ENCODE measurements around the gene NPRL2.

The NPRL2 gene

DNA sequence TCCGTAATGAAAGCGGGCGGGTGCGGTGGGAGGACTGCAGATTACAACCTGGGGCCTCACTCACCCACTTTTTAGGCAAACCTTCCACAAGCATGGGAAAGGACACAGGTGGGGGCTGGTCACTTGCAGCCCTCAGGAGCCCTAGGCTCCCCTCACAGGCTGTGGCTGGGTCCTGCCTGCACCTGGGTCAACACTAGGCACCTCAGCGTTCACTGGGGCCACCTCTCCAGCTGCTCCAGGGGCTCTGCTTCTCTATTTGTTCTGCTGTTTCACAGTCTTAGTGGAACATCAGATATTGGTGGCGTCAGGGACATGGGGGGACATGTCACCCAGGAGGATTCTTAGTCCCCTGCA, 38.8 kb upstream of the NPRL2 start:
- peaks cover 11% of the 10 kb centered on the region for H3K4me1 ChIP-seq (ENCODE audit: insufficient read depth, insufficient read length)
- H3K9ac ChIP-seq (ENCODE audit: insufficient read length, low read depth) = no peak overlapping the region
- no peaks in the 10 kb centered on the region for H3K9me3 ChIP-seq (ENCODE audit: insufficient read depth, low read length)
- H3K4me3 ChIP-seq (ENCODE audit: insufficient read length, low read depth) = no peak overlapping the region
- no peaks in the 10 kb centered on the region for H3K36me3 ChIP-seq (ENCODE audit: insufficient read depth, insufficient read length, low read length)
- H3K27me3 ChIP-seq (ENCODE audit: insufficient read depth, insufficient read length) = no peaks in the 10 kb centered on the region
- DNase-seq (ENCODE audit: low read depth, low spot score) = no peak
- TF ChIP-seq ZNF274 (IDR thresholded peaks at IDR 0.05; ENCODE audit: low read depth, low read length) (no peak), SUZ12 (IDR thresholded peaks at IDR 0.05; ENCODE audit: extremely low read depth, insufficient read depth, insufficient read length) (no peak), YY1 (IDR thresholded peaks at IDR 0.05; ENCODE audit: insufficient read depth, insufficient read length) (no peak)

DNA sequence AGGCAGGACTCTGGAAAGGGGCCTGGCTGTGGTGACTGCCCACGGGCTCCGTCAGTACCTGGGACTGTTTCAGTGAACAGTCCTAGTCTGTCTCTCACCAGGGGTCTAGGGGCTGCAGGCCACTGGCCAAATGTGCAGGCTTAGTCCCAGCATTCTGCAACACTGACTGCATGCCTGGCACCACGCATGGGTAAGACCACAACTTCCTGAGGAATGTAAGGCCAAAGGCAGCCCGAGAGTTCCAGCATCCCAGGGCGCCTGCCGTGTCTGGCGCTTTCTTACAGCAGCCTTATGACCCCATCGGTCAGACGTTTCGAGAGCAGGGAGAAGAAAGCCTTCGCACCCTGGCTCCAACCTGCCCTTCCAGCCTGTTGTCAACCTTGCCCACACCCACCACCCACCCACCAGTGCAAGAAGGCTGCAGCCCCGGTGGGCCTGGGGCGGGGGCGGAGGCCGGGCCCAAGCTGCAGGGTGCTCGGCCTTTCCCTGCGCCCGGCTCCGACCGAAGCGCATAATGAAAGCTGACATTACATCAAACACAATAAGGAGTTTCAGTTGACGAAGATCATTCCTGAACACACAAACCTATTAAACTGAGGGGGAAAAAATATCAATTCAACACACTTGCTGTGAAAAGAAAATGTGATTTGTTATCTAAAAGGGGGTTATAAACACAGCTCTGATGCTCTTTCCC, 38.3 kb upstream of the NPRL2 start:
- H3K36me3 ChIP-seq (ENCODE audit: insufficient read depth, insufficient read length, low read length) = no peaks in the 10 kb centered on the region
- H3K9me3 ChIP-seq (ENCODE audit: insufficient read depth, low read length) = no peaks in the 10 kb centered on the region
- no peak for DNase-seq (ENCODE audit: low read depth, low spot score)
- no peak for TF ChIP-seq ZNF274 (IDR thresholded peaks at IDR 0.05; ENCODE audit: low read depth, low read length)
- TF ChIP-seq YY1 (IDR thresholded peaks at IDR 0.05; ENCODE audit: insufficient read depth, insufficient read length) = no peak
- TF ChIP-seq SUZ12 (IDR thresholded peaks at IDR 0.05; ENCODE audit: extremely low read depth, insufficient read depth, insufficient read length) = no peak
- H3K9ac ChIP-seq (ENCODE audit: insufficient read length, low read depth) = no peak overlapping the region
- H3K4me3 ChIP-seq (ENCODE audit: insufficient read length, low read depth) = no peak overlapping the region
- peaks cover 11% of the 10 kb centered on the region for H3K4me1 ChIP-seq (ENCODE audit: insufficient read depth, insufficient read length)
- no peaks in the 10 kb centered on the region for H3K27me3 ChIP-seq (ENCODE audit: insufficient read depth, insufficient read length)

DNA sequence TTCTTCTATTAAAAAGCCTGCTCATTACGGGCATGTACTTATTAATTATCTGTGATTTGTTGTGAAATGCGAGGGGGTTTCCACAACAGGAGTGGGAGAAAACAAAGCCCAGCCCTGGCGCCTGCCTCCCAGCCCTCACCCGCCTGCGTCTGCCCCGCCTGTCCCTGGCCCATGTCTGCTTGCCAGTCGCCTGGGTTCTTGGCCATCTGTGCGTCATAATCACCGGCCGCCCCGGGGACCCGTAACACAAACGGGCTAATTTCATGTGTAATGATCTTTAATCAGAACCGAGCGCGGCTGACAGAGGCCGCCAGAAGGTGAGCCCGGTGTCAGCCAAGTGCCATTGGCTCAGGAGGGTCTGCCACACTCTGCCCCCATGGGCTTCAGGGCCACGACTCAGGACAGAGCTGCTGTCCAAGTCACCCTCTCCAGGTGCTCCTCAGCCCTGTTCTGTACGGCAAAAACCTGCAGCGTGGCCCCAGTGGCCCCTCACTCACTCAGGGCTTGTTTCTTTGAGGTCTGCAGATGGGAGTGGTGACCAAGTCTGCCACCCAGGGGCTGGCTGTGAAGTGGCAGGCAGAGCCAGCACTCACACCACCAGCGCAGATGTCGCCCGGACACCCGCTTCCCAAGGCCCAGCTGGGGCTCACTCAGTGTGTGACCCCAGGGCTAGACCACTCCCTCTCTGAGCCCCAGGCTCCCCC, 37.6 kb upstream of the NPRL2 start:
- H3K9me3 ChIP-seq (ENCODE audit: insufficient read depth, low read length) = no peaks in the 10 kb centered on the region
- DNase-seq (ENCODE audit: low read depth, low spot score) = no peak
- no peaks in the 10 kb centered on the region for H3K36me3 ChIP-seq (ENCODE audit: insufficient read depth, insufficient read length, low read length)
- H3K4me3 ChIP-seq (ENCODE audit: insufficient read length, low read depth) = no peak overlapping the region
- no peak overlapping the region for H3K9ac ChIP-seq (ENCODE audit: insufficient read length, low read depth)
- peaks cover 11% of the 10 kb centered on the region for H3K4me1 ChIP-seq (ENCODE audit: insufficient read depth, insufficient read length)
- no peaks in the 10 kb centered on the region for H3K27me3 ChIP-seq (ENCODE audit: insufficient read depth, insufficient read length)
- TF ChIP-seq YY1 (IDR thresholded peaks at IDR 0.05; ENCODE audit: insufficient read depth, insufficient read length) (no peak), SUZ12 (IDR thresholded peaks at IDR 0.05; ENCODE audit: extremely low read depth, insufficient read depth, insufficient read length) (no peak), ZNF274 (IDR thresholded peaks at IDR 0.05; ENCODE audit: low read depth, low read length) (no peak)

DNA sequence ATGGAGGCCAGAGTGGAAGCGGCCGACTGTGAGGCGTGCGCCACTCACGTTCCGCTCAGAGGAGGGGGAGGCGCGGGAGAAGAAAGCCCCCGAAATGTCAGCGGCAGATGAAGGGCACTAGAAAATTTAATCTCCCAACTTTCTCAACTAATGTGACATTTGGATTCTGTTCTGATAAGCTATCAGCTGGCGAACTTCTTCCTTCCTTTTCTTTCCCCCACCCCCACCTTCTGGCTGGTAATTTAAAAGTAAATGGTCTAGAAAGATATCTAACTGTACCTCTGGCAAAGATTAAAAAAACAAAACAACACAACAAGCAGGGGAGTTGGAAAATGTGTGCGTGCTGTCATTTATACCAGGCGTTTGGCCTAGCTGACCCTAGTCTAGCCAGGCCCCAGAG, 35.2 kb upstream of the NPRL2 start:
- Histone ChIP-seq H3K4me1 (ENCODE audit: insufficient read depth, insufficient read length) (peaks cover 5% of the 10 kb centered on the region), H3K9ac (ENCODE audit: insufficient read length, low read depth) (no peak overlapping the region), H3K36me3 (ENCODE audit: insufficient read depth, insufficient read length, low read length) (no peaks in the 10 kb centered on the region), H3K9me3 (ENCODE audit: insufficient read depth, low read length) (no peaks in the 10 kb centered on the region), H3K4me3 (ENCODE audit: insufficient read length, low read depth) (no peak overlapping the region), H3K27me3 (ENCODE audit: insufficient read depth, insufficient read length) (no peaks in the 10 kb centered on the region)
- TF ChIP-seq ZNF274 (IDR thresholded peaks at IDR 0.05; ENCODE audit: low read depth, low read length) = no peak
- TF ChIP-seq SUZ12 (IDR thresholded peaks at IDR 0.05; ENCODE audit: extremely low read depth, insufficient read depth, insufficient read length) = no peak
- TF ChIP-seq YY1 (IDR thresholded peaks at IDR 0.05; ENCODE audit: insufficient read depth, insufficient read length) = no peak
- DNase-seq (ENCODE audit: low read depth, low spot score) = no peak

DNA sequence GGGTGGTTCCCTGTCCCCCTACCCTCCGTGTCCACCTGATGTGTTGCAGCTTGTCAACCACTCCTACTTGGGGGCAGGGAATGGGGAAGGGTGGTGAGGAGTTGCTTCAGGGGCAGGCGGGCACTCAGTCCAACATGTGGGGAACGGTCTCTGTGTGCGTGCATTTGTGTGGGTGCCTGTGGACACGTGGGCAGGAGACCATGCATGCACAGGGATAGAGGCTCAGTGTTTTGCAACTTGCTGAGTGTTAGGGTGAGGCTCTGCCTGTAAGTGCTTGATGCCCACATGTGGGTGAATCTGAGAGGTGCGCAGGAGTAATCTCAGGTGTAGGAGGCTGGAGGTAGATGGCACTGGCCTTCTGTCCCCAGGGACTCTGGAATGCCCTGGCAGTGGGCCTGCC, 33.2 kb upstream of the NPRL2 start:
- H3K36me3 ChIP-seq (ENCODE audit: insufficient read depth, insufficient read length, low read length) = no peaks in the 10 kb centered on the region
- peaks cover 3% of the 10 kb centered on the region for H3K4me1 ChIP-seq (ENCODE audit: insufficient read depth, insufficient read length)
- H3K9ac ChIP-seq (ENCODE audit: insufficient read length, low read depth) = no peak overlapping the region
- TF ChIP-seq ZNF274 (IDR thresholded peaks at IDR 0.05; ENCODE audit: low read depth, low read length) (no peak), YY1 (IDR thresholded peaks at IDR 0.05; ENCODE audit: insufficient read depth, insufficient read length) (no peak), SUZ12 (IDR thresholded peaks at IDR 0.05; ENCODE audit: extremely low read depth, insufficient read depth, insufficient read length) (no peak)
- no peaks in the 10 kb centered on the region for H3K27me3 ChIP-seq (ENCODE audit: insufficient read depth, insufficient read length)
- H3K4me3 ChIP-seq (ENCODE audit: insufficient read length, low read depth) = no peak overlapping the region
- H3K9me3 ChIP-seq (ENCODE audit: insufficient read depth, low read length) = no peaks in the 10 kb centered on the region
- DNase-seq (ENCODE audit: low read depth, low spot score) = no peak

DNA sequence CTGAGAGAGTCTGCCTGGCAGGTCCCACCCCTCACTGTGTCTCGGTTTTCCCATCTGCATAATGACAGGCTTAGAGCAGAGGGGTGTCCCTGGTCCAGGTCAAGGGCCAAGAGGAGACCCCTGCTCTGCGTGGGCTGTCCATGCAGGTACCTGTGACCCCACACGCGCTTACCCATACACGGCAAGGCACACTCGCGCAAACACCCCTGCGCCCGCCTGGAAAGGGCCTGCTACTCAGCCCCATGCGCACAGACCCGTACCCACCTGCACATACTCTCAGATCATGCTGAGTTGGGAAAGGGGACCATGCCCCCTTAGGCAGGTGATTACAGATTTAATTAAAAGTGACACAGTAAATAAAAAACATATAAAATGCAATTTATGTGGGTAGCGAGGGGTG, 32.1 kb upstream of the NPRL2 start:
- Histone ChIP-seq H3K4me1 (ENCODE audit: insufficient read depth, insufficient read length) (peaks cover 6% of the 10 kb centered on the region), H3K36me3 (ENCODE audit: insufficient read depth, insufficient read length, low read length) (no peaks in the 10 kb centered on the region), H3K4me3 (ENCODE audit: insufficient read length, low read depth) (no peak overlapping the region), H3K27me3 (ENCODE audit: insufficient read depth, insufficient read length) (no peaks in the 10 kb centered on the region), H3K9ac (ENCODE audit: insufficient read length, low read depth) (no peak overlapping the region), H3K9me3 (ENCODE audit: insufficient read depth, low read length) (no peaks in the 10 kb centered on the region)
- DNase-seq (ENCODE audit: low read depth, low spot score) = no peak
- no peak for TF ChIP-seq YY1 (IDR thresholded peaks at IDR 0.05; ENCODE audit: insufficient read depth, insufficient read length)

DNA sequence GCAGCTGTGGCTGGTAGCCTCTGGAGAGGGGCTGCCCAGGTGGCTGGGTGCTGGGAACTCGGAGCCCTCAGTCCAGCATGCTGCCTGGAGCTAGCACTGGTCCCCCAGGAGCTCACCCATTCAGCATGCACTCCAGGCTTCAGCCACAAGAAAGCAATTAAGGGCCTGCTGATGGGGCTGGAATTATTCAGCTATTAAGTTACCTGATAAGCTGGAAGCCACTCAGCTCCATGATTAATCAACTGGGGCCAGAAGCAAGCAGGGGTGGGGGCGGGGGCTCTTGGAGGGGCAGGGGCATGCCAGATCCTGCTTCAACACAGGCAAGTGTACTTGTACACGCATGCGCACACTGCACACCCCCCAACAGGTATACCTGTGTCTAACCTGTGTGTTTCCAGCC, 30.8 kb upstream of the NPRL2 start:
- Histone ChIP-seq H3K4me1 (ENCODE audit: insufficient read depth, insufficient read length) (peaks cover 6% of the 10 kb centered on the region), H3K9ac (ENCODE audit: insufficient read length, low read depth) (no peak overlapping the region), H3K36me3 (ENCODE audit: insufficient read depth, insufficient read length, low read length) (no peaks in the 10 kb centered on the region), H3K27me3 (ENCODE audit: insufficient read depth, insufficient read length) (no peaks in the 10 kb centered on the region), H3K4me3 (ENCODE audit: insufficient read length, low read depth) (no peak overlapping the region), H3K9me3 (ENCODE audit: insufficient read depth, low read length) (no peaks in the 10 kb centered on the region)
- TF ChIP-seq YY1 (IDR thresholded peaks at IDR 0.05; ENCODE audit: insufficient read depth, insufficient read length) (no peak), ZNF274 (IDR thresholded peaks at IDR 0.05; ENCODE audit: low read depth, low read length) (no peak), SUZ12 (IDR thresholded peaks at IDR 0.05; ENCODE audit: extremely low read depth, insufficient read depth, insufficient read length) (no peak)
- DNase-seq (ENCODE audit: low read depth, low spot score) = no peak

All from NT2/D1 (cell line).